ENCODE results near the gene TRMT44. TPM values are rescaled to one million over a fixed set of nuclear protein-coding genes. Genes with fewer than 3 reads are reported as not detected.

TRMT44 gene
- total RNA-seq, 4 donors from 2014 or later = 39.0 to 61.0 (median 49.2) TPM

GRCh38 chr4:8467016-8467415 is 26.4 kb downstream of the TRMT44 start:
- WGBS, 2 donors = 94 to 96% methylated on average over 18 of the region's 18 CpGs
- TF ChIP-seq POLR2A (IDR thresholded peaks at IDR 0.05) (no peak), CTCF (IDR thresholded peaks at IDR 0.05) (no peak)
- no peak for DNase-seq (ENCODE audit: low spot score in 2 of 2)
- intact Hi-C loops (cut with DNase I; ENCODE audit: low total_unique reads) = no loop called here
- H3K4me3 ChIP-seq (ENCODE audit: low read depth, poor library complexity, severe bottlenecking) = no peak overlapping the region

DNA sequence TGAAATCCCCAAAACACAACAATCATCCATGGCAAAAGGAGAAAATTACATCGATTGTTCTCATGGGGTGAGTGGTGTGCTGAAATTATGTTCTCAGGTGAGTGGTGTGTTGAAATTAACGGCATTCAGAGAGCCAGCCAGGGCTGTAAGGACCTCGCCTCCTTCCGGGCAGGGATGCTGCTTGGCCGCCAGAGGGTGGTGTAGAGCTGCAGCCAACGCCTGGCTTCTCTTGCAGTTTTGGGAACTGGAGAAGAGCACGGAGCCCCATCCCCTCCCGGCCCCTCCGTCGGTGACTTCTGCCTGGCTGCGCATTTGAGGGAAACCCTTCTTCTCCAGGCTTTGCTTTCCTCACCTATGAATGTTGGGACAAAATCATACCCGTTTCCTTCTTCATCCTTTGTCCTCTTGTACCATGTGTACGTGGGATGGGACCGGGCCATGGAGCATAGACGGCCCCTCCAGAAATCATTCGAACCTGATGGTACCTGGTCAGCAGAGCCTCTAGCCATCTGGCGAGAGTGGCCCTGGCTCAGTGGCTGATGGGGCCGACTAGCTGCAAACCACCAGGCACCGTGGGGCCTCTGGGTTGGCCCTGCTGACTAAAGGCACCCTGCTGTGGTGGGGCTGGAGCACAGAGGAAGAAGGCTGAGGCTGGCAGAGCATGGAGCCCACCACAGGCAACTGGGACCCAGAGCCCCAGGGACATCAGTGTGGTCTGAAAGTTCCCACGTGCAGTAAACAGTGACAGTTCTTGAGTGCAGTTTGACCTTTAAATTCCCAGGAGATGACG is 28.4 kb downstream of the TRMT44 start:
- DNase-seq (ENCODE audit: low spot score in 2 of 2) = no peak
- intact Hi-C loops (cut with DNase I; ENCODE audit: low total_unique reads) = no loop called here
- H3K4me3 ChIP-seq (ENCODE audit: low read depth, poor library complexity, severe bottlenecking) = no peak overlapping the region
- 54 to 60% methylated on average over 21 of the region's 21 CpGs for WGBS, 2 donors
- TF ChIP-seq POLR2A (IDR thresholded peaks at IDR 0.05) = no peak
- TF ChIP-seq CTCF (IDR thresholded peaks at IDR 0.05) = no peak

GRCh38 chr4:8469550-8469949 is 29.0 kb downstream of the TRMT44 start:
- H3K4me3 ChIP-seq (ENCODE audit: low read depth, poor library complexity, severe bottlenecking) = no peak overlapping the region
- TF ChIP-seq POLR2A (IDR thresholded peaks at IDR 0.05) (no peak), CTCF (IDR thresholded peaks at IDR 0.05) (no peak)
- DNase-seq (ENCODE audit: low spot score in 2 of 2) = no peak
- WGBS, 2 donors = 85 to 91% methylated on average over 14 of the region's 14 CpGs
- intact Hi-C loops (cut with DNase I; ENCODE audit: low total_unique reads) = no loop called here

DNA sequence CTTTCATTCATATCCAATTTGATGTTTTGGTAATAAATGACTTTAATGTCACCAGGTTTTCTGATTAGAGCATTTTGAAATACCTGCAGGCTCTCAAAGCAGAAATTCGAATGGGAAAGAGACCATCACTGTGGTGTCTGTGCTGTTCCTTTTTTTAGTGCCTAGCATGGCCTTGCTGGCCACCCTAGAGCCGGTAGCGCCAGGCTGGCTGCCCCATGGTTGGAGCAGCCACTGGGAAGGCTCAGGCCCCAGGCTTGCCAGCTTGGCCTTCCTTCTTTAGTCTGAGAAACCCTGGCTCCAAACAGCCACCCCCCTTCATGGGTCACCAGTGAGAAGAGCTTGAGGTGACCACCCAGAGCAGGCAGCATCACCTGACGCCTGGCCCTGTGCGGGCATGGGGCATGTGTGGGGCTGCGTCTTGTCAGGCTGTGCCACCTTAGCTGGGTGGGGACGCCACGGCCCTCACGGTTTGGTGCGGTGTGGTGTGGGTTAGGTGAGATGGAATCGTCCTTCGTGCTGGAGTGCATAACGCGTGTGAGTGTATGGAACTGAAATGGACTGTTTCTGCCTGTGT is 30.0 kb downstream of the TRMT44 start:
- no peak overlapping the region for H3K4me3 ChIP-seq (ENCODE audit: low read depth, poor library complexity, severe bottlenecking)
- TF ChIP-seq CTCF (IDR thresholded peaks at IDR 0.05) = no peak
- TF ChIP-seq POLR2A (IDR thresholded peaks at IDR 0.05) = no peak
- intact Hi-C loops (cut with DNase I; ENCODE audit: low total_unique reads) = loop anchor here (10.0 kb wide), 1 partner anchor 114 kb away; the partner anchor contains the start of gene GPR78
- DNase-seq (ENCODE audit: low spot score in 2 of 2) = no peak
- WGBS, 2 donors = 87 to 92% methylated on average over 13 to 14 of the region's 14 CpGs

GRCh38 chr4:8471211-8471875 is 30.8 kb downstream of the TRMT44 start:
- intact Hi-C loops (cut with DNase I; ENCODE audit: low total_unique reads) = loop anchor here (10.0 kb wide), 1 partner anchor 113 kb away; the partner anchor contains the start of gene GPR78
- 83 to 85% methylated on average over 23 to 24 of the region's 24 CpGs for WGBS, 2 donors
- TF ChIP-seq POLR2A (IDR thresholded peaks at IDR 0.05) = no peak
- no peak for TF ChIP-seq CTCF (IDR thresholded peaks at IDR 0.05)
- H3K4me3 ChIP-seq (ENCODE audit: low read depth, poor library complexity, severe bottlenecking) = no peak overlapping the region
- DNase-seq (ENCODE audit: low spot score in 2 of 2) = no peak
